Measurements from ENCODE around the gene IQSEC2.

IQSEC2 gene

GRCh38 chrX:53281321-53281822, at the start of gene IQSEC2:
TSS of gene IQSEC2 (minus strand) at chrX:53281584.
- DNase-seq = no peak

DNA sequence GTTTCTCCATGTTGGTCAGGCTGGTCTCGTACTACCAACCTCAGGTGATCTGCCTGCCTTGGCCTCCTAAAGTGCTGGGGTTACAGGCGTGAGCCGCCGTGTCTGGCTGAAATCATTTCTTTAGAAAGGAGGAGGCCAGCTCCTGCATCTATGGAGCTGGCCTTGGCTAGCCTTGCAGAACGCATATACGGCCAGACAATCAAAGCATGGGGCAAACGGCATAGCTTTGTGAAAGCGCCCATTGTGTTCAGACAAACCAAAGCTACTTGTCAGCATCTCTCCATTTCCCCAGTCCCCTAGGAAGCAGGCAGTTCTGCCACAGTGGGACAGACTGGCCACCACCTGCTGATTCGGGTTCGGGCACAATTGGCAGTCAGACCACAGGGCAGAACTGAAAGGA, 48.9 kb upstream of the IQSEC2 start:
- no peak for DNase-seq

DNA sequence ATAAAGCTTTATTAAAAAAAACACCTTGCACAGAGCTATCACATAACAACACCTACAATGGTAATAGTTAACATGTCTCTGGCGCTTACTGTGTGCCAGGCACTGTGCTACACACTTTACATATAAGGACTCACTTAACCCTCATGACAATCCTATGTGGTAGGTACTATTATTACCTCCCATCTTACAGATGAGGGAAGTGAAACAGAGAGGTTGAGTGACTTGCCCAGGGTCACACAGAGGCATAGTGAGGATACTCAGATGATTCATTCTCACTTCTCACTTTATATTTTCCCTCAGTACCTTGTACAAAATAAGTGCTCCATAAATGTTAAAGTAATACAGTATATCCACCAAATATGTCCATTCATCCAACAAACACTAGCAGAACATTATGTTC, 43.4 kb upstream of the IQSEC2 start:
- no peak for DNase-seq

GRCh38 chrX:53324085-53324484, 42.7 kb upstream of the IQSEC2 start:
- no peak for DNase-seq

DNA sequence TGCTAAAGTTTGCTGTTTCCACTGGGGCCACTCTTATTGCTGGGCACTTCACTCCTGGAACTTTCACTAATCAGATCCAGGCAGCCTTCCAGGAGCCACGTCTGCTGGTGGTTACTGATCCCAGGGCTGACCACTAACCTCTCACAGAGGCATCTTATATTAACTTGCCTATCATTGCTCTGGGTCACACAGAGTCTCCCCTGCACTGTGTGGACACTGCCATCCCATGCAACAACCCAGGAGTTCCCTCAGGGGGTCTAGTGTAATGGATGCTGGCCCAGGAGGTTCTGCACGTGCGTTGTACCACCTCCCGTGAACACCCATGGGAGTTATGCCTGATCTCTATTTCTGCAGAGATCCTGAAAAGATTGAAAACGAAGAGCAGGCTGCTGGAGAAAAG, 41.8 kb upstream of the IQSEC2 start:
- no peak for DNase-seq

DNA sequence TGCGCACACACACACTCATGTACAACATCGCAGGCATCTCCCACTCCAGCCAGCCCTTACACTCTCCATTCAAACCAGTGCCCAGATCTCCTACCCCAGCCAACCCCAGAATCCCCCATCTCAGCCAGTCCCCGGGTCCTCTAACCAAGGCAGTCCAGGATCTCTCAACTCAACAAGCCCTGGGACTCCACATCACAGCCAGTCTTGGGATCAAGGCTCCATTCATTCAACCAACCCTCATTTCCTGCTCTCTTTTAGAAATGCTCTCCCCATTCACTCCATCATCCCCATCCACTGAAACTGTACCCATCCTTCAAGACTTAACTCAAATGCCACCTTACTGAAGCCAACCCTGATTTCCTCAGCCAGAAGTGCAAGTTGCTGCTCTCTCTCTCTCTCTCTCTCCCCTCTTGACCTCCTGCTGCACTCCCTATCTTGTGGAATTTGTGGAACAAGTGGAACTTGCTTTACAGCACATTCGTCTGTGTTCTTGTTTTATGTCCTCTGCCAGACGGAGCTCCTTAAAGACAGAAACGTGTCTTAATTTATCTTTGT, 40.6 kb upstream of the IQSEC2 start:
- no peak for DNase-seq

- DNase-seq = no peak
Measured at GRCh38 chrX:53321230-53321942, 40.0 kb upstream of the IQSEC2 start.

DNA sequence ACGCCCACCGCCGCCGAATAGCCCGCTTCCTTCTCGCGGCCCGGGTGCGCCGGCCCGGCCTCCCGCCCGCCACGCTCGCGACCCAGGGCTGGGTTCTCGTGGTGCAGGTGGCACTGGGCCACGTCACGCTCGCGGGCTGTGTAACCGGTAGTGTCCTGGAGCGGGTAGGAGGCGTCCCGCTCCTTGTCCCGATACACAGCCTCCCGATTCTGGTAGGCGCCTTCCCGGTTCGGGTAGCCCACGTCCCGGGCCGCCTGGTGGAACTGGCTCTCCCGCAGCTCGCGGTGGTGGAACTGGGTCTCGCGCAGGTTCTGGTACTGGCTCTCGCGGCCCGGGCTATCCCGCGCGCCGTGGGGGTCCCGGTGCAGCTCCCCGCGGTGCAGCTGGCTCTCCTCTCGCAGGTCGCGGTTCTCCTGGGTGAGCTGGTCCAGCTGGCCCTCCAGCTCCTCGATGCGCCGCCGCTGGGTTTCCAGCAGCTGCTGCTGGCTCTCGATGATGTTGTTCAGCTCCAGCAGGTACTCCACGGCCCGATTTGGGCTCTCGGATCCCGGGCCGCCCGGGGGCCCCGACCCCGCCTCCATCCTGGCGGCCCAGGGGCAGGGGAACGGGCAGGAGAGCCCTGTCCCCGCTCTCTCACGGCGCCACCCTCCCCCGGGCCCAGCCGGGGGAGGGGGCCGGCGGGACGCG, 39.3 kb upstream of the IQSEC2 start:
- DNase-seq = no peak

DNA sequence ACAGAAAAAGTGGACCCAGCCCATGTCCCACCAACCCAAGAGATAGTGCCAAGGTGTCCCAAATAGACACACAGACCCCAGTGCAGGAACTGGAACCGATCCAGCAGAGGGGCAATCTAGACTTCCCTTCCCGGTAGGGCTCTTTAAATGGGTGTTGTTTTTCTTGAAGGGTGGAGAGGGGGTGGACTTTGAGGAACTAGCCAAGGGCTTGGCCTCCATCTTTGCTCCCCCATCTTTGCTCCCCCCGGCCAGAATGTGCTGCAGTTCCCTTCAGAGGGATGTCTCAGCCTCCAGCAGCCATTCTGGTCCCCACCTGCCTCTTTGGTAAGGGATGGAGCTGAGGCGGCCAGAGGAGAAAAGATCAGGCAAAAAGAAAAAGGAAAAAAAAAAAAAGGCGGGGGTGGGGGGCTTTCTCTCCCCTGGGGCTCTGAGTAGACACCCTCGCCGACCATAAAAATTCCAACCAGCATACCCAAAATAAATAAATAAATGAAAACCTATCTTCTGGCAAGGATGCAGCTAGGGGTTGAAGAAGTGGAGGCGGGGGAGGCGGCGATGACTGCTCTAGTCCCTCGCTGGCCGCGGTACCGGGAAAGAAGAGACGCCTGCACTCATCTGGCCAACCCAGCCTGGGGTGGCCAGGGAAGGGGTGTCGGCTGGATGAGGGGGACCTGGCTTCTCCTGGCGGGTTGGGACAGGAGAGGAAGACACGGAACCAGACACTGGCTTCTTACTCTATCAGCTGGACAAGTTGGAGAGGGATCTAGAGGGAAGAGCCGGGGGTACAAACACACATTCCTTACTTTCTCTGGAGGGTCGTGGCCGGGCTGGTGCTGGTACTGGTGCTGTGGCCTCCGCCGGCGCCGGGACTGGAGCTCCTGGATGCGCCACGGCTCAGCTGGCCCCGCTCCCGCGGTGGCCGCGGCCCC, 38.5 kb upstream of the IQSEC2 start:
- no peak for DNase-seq

DNA sequence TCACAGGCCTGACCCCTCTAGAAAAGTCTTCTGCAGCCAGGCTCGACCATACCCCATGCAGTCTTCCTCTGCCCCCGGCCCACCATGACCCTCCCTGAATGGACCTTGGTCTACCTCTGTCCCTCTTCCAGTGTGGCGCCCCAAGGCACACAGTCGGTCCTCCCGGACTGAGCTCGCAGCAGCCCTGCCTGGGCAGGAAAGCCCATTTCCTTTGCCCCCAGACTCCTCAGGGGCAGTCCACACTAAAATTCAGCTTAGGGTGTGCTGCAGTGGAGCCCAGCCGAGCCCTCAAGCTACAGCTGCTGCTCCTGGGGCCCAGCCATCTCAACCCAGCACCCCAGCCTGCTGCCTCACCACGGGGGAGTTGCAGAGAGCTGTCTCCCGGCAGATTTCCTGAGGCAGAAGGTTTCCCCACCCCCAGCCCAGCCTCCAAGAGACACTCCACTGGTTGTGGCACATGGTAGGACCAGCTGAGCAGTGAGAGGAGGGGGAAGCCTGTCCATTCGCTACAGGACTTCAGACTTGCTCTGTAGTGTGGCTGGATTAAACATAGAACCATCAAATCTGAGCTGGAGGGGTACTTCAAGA, 37.5 kb upstream of the IQSEC2 start:
- DNase-seq = no peak

- peak in 1 of 2 experiments; percentile 29 for DNase-seq
Measured at GRCh38 chrX:53317365-53318069, 36.1 kb upstream of the IQSEC2 start.

GRCh38 chrX:53316860-53317237, 35.5 kb upstream of the IQSEC2 start:
- no peak for DNase-seq

DNA sequence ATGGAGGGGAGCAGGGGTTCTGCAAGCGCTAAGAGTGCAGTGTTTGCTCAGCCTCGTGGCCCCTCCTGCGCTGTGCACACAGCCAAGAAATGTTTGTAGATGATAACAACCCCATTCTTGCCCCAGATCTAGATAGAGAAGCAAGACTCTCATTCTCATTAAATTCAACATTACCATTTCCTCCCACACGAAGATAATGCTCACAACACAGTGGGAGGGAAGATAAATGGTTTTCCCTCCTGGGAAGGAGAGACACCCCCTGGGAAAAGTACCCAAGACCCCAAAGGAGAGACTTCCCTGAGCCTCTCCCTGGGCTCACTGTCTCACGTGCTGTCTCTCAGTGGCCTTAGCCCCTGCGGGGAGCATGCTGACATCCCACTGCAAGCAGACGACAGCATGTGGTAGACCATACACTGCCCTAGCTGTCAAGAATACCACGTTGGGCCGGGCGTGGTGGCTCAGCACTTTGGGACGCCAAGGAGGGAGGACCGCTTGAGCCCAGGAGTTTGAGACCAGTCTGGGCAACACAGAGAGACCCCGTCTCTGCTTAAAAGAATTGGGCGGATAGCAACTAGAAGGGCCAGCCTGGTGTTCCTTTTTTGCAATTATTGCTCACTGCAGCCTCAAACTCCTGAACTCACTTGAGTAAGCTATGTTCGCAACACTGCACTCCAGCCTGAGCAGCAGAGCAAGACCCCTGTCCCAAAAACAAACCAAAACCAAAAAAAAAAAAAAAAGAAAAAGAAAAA, 34.9 kb upstream of the IQSEC2 start:
- DNase-seq = no peak

DNA sequence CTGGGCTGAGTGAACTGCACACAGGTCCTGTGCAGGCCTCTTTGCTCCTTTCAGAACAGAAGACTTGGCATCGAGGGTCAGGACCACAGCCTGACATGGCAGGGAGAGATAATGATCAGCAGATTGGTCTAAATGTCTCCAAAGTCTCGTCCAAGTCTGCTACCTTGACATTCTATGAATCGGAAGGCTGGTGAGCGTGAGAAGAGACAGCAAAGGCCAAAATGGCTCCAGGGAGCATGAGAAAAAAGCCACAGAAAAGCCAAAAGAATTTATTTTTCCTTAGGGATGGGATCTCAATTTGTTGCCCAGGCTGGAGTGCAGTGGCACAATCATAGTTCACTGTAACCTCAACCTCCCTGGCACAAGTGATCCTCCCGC, 32.3 kb upstream of the IQSEC2 start:
- no peak for DNase-seq

DNA sequence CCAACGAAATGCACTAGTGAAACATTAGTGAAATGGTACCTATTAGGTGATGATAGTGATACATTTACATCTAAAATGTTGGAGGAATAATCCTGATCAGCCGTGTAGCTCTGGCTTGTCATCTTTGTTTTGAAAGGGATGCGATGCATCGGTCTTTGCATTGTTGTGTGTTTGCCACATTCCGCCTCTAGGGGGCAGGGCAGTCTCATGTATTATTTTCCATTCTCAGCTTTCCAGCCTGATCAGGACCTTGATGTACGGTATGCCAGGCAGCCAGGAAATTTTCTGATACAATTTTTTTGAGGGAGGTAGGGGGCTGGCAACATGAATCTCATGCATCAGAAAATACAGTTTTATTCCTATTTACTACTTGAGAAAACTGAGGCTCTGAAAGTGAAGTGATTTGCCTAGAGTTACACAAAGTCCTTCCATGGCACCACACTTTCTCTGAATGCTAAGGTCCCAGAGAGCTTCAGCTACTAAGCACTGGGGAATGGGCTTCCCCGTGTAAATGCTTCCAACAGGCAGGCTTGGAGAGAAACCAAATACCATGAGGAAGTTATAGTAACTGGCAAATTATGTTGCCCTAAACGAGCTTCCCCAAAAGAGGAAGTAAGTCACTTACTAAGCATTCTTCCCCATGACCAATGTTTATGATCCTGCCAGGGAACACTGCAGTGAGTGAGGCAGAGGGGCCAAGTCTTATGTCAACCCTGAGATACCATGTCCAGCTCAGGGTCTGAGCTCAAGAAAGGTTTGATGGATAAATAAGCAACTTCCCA, 31.8 kb upstream of the IQSEC2 start:
- peak; percentile 13 to 29 for DNase-seq

DNA sequence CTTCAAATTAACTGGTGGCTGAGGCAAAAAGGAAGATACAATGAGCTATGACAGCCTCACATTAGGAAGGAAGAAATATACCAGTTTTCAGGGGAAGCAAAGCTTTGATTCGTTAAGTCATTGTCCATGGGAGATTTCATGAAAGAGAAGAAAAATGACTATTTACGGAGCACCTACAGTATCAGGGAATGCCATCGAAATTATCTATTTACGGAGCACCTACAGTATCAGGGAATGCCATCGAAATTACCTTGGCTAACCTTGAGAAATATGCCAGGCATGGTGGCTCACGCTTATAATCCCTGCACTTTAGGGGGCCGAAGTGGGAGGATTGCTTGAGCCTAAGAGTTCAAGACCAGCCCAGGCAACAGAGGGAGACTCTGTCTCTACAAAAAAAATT, 28.5 kb upstream of the IQSEC2 start:
- no peak for DNase-seq

GRCh38 chrX:53308836-53309235, 27.5 kb upstream of the IQSEC2 start:
- DNase-seq = no peak

- DNase-seq = no peak
Measured at GRCh38 chrX:53305996-53306937, 24.9 kb upstream of the IQSEC2 start.
